CD14-positive monocyte (primary cell): Measurements from ENCODE around the gene CCDC50. TPM values are rescaled to one million over a fixed set of nuclear protein-coding genes. Genes with fewer than 3 reads are reported as not detected.

Source experiments
- DNase-seq, 3 donors: peaks; one replicate each; pipeline ENCODE4 v3.0.0-alpha.2; 2011 to 2022
- H2AFZ ChIP-seq: 2 replicates; pipeline ENCODE4 v1.6.0; 2012; ENCODE audit warnings: mild to moderate bottlenecking, low read depth, low read length, inconsistent platforms; ENCODE audit not compliant: insufficient read depth, poor library complexity, severe bottlenecking
- H3K27ac ChIP-seq, 2 donors: 1 replicate in 1 of 2; 2 replicates in 1 of 2; pipeline ENCODE4 v1.5.1; 2012 to 2013; ENCODE audit warnings: low read length in 2 of 2, control low read depth in 1 of 2, inconsistent platforms in 1 of 2, low read depth in 1 of 2, mild to moderate bottlenecking in 1 of 2
- H3K27me3 ChIP-seq, 2 donors: one replicate each; pipeline versions ENCODE4 v1.6.0 to v1.6.1; 2011 to 2013; ENCODE audit warnings: low read length in 2 of 2; ENCODE audit not compliant: control insufficient read depth in 2 of 2, insufficient read depth in 2 of 2
- H3K36me3 ChIP-seq, 2 donors: replicated peaks in 1 of 2; 1 replicate in 1 of 2; 2 replicates in 1 of 2; pipeline versions ENCODE4 v1.5.1 to v1.6.1; 2012 to 2013; ENCODE audit warnings: low read length in 2 of 2, control low read depth in 1 of 2, inconsistent platforms in 1 of 2, mild to moderate bottlenecking in 1 of 2; ENCODE audit not compliant: insufficient read depth in 2 of 2, control insufficient read depth in 1 of 2
- H3K4me1 ChIP-seq, 2 donors: 1 replicate in 1 of 2; 2 replicates in 1 of 2; pipeline versions ENCODE4 v1.5.1 to v1.6.1; 2012 to 2013; ENCODE audit warnings: low read length in 2 of 2, control low read depth in 1 of 2, inconsistent platforms in 1 of 2, mild to moderate bottlenecking in 1 of 2, moderate library complexity in 1 of 2; ENCODE audit not compliant: insufficient read depth in 2 of 2, control insufficient read depth in 1 of 2
- H3K4me2 ChIP-seq: replicated peaks from 2 replicates; pipeline ENCODE3; 2012; ENCODE audit warnings: low read length, moderate library complexity, mild to moderate bottlenecking; ENCODE audit not compliant: poor library complexity, severe bottlenecking; ENCODE audit errors: extremely low read depth
- H3K4me3 ChIP-seq, 3 experiments: fragments of 200-600 bp in 1 of 3; sonication (generic) in 1 of 3; replicated peaks in 1 of 3; 1 replicate in 2 of 3; 2 replicates in 1 of 3; pipeline ENCODE4 v1.5.1; 2011 to 2013; ENCODE audit warnings: low read length in 3 of 3, mild to moderate bottlenecking in 3 of 3, control low read depth in 2 of 3, low read depth in 2 of 3, inconsistent platforms in 1 of 3, moderate library complexity in 1 of 3
- H3K79me2 ChIP-seq: 2 replicates; pipeline ENCODE4 v1.6.0; 2012; ENCODE audit warnings: mild to moderate bottlenecking, control low read depth, inconsistent platforms, low read length, moderate library complexity; ENCODE audit not compliant: insufficient read depth
- H3K9ac ChIP-seq: 2 replicates; pipeline ENCODE4 v1.6.0; 2017; ENCODE audit warnings: low read length, mild to moderate bottlenecking; ENCODE audit not compliant: insufficient read depth, poor library complexity, severe bottlenecking
- H3K9me3 ChIP-seq, 2 donors: replicated peaks in 1 of 2; 1 replicate in 1 of 2; 2 replicates in 1 of 2; pipeline versions ENCODE4 v1.5.1 to v1.6.1; 2012 to 2013; ENCODE audit warnings: low read length in 2 of 2, control low read depth in 1 of 2; ENCODE audit not compliant: control insufficient read depth in 1 of 2, insufficient read depth in 1 of 2
- H4K20me1 ChIP-seq: 2 replicates; pipeline ENCODE4 v1.6.0; 2012; ENCODE audit warnings: mild to moderate bottlenecking, low read length, control low read depth, moderate library complexity; ENCODE audit not compliant: insufficient read depth
- H3K27ac Mint-ChIP-seq, 7 donors: one replicate each; pipeline ENCODE4 v1.8.0; 2020; ENCODE audit warnings: mild to moderate bottlenecking in 7 of 7, mixed read lengths in 7 of 7, moderate library complexity in 6 of 7, inconsistent platforms in 2 of 7
- H3K27me3 Mint-ChIP-seq, 3 donors: one replicate each; pipeline ENCODE4 v1.8.0; 2021 to 2022; ENCODE audit warnings: low read depth in 3 of 3, mild to moderate bottlenecking in 3 of 3, mixed read lengths in 3 of 3, moderate library complexity in 3 of 3, inconsistent platforms in 1 of 3
- H3K36me3 Mint-ChIP-seq, 2 donors: one replicate each; pipeline ENCODE4 v1.8.0; 2020; ENCODE audit warnings: mixed read lengths in 2 of 2, inconsistent platforms in 1 of 2, mild to moderate bottlenecking in 1 of 2
- H3K4me1 Mint-ChIP-seq: one replicate; pipeline ENCODE4 v1.8.0; 2020; ENCODE audit warnings: mild to moderate bottlenecking, mixed read lengths
- H3K4me3 Mint-ChIP-seq, 2 donors: one replicate each; pipeline ENCODE4 v1.8.0; 2020; ENCODE audit warnings: mild to moderate bottlenecking in 2 of 2, mixed read lengths in 2 of 2, moderate library complexity in 1 of 2
- H3K9me3 Mint-ChIP-seq, 7 donors: one replicate each; pipeline ENCODE4 v1.8.0; 2020 to 2022; ENCODE audit warnings: mixed read lengths in 7 of 7, mild to moderate bottlenecking in 6 of 7, moderate library complexity in 6 of 7, inconsistent platforms in 2 of 7
- CTCF ChIP-seq: fragments of 200-600 bp; IDR thresholded peaks from one replicate; pipeline ENCODE4 v1.8.0; 2022; ENCODE audit warnings: antibody characterized with exemption, mild to moderate bottlenecking
- WGBS: methylation state at CpG from one replicate; pipeline ENCODE4 v1.1.5; 2013; ENCODE audit warnings: missing lambda C conversion rate; ENCODE audit not compliant: insufficient coverage; 5-methylcytosine and 5-hydroxymethylcytosine counted together
- intact Hi-C, 2 donors: fragments of 100-400 bp; cut with micrococcal nuclease; formaldehyde crosslinking; loops; one replicate each; pipeline versions ENCODE4 v1.15.0 to v1.15.1; 2023
- polyA plus RNA-seq, 3 donors: library from polyadenylated mRNA; depleted of rRNA in 1 of 3; unstranded in 2 of 3; stranded (reverse) in 1 of 3; fragments of 300-500 nt in 2 of 3; fragments of >200 nt in 1 of 3; fragmentation: Illumina TruSeq in 2 of 3; gene quantifications; 1 replicate in 2 of 3; 2 replicates in 1 of 3; pipeline ENCODE4 v1.2.3, GENCODE V29; 2012 to 2021

CCDC50 gene
- polyA plus RNA-seq, 3 donors = 13.3 to 29.2 (median 25.8) TPM

GRCh38 chr3:191343913-191344312 lies 14.7 kb downstream of the CCDC50 start:
- 83% methylated on average over 2 of the region's 5 CpGs for WGBS
- Histone ChIP-seq H2AFZ (no peak overlapping the region), H3K9ac (no peak overlapping the region), H3K9me3 (no peaks in the 10 kb centered on the region), H3K27me3 (no peaks in the 10 kb centered on the region), H3K4me2 (no peak overlapping the region), H3K4me3 (no peak overlapping the region), H3K36me3 (no peaks in the 10 kb centered on the region), H3K27ac (no peak overlapping the region), H3K79me2 (peaks cover 48% of the 10 kb centered on the region), H4K20me1 (peaks cover 84% of the 10 kb centered on the region), H3K4me1 (no peaks in the 10 kb centered on the region)
- TF ChIP-seq CTCF = no peak
- no peak overlapping the region for H3K4me3 Mint-ChIP-seq
- DNase-seq = no peak
- intact Hi-C loops = no loop called here
- no peaks in the 10 kb centered on the region for H3K9me3 Mint-ChIP-seq
- no peaks in the 10 kb centered on the region for H3K36me3 Mint-ChIP-seq
- no peak overlapping the region for H3K27ac Mint-ChIP-seq
- H3K4me1 Mint-ChIP-seq = peaks cover 7% of the 10 kb centered on the region
- H3K27me3 Mint-ChIP-seq = peaks cover 0 to 2% (median 0%) of the 10 kb centered on the region in 3 donors

- Mint-ChIP-seq H3K27me3 (peaks cover 0 to 2% (median 0%) of the 10 kb centered on the region in 3 donors), H3K36me3 (no peaks in the 10 kb centered on the region), H3K9me3 (no peaks in the 10 kb centered on the region), H3K4me3 (no peak overlapping the region), H3K27ac (no peak overlapping the region), H3K4me1 (peaks cover 2% of the 10 kb centered on the region)
- no peak overlapping the region for H3K4me2 ChIP-seq
- no peaks in the 10 kb centered on the region for H3K4me1 ChIP-seq
- H3K27me3 ChIP-seq = no peaks in the 10 kb centered on the region
- WGBS = no CpG with 5 or more reads among the region's 5 CpGs
- H2AFZ ChIP-seq = no peak overlapping the region
- H3K36me3 ChIP-seq = no peaks in the 10 kb centered on the region
- H4K20me1 ChIP-seq = peaks cover 85% of the 10 kb centered on the region
- H3K79me2 ChIP-seq = peaks cover 53% of the 10 kb centered on the region
- DNase-seq = no peak
- H3K4me3 ChIP-seq = no peak overlapping the region
- intact Hi-C loops = no loop called here
- no peak for TF ChIP-seq CTCF
- H3K9ac ChIP-seq = no peak overlapping the region
- no peak overlapping the region for H3K27ac ChIP-seq
- no peaks in the 10 kb centered on the region for H3K9me3 ChIP-seq
Observed at GRCh38 chr3:191345334-191345733, 16.1 kb downstream of the CCDC50 start.
